ENCODE results near the gene SLC4A9. TPM values are rescaled to one million over a fixed set of nuclear protein-coding genes. Genes with fewer than 3 reads are reported as not detected.
"Not testable (repeated sequence)": the region's sequence is repeated elsewhere in the genome, so short reads cannot be mapped to it uniquely, and the experiment has no call there.

The SLC4A9 gene
- total RNA-seq, 1 donor = 0.10 TPM

- peaks cover 33% of the 10 kb centered on the region for H3K4me1 ChIP-seq (ENCODE audit: insufficient read depth, low read length)
- no peaks in the 10 kb centered on the region for H3K9me3 ChIP-seq (ENCODE audit: low read depth, low read length)
- no peaks in the 10 kb centered on the region for H3K27me3 ChIP-seq (ENCODE audit: insufficient read depth, low read length)
- H3K4me3 ChIP-seq (ENCODE audit: low read length) = no peak overlapping the region
These were observed 32.4 kb upstream of the SLC4A9 start for GRCh38 chr5:140327589-140327988.

DNA sequence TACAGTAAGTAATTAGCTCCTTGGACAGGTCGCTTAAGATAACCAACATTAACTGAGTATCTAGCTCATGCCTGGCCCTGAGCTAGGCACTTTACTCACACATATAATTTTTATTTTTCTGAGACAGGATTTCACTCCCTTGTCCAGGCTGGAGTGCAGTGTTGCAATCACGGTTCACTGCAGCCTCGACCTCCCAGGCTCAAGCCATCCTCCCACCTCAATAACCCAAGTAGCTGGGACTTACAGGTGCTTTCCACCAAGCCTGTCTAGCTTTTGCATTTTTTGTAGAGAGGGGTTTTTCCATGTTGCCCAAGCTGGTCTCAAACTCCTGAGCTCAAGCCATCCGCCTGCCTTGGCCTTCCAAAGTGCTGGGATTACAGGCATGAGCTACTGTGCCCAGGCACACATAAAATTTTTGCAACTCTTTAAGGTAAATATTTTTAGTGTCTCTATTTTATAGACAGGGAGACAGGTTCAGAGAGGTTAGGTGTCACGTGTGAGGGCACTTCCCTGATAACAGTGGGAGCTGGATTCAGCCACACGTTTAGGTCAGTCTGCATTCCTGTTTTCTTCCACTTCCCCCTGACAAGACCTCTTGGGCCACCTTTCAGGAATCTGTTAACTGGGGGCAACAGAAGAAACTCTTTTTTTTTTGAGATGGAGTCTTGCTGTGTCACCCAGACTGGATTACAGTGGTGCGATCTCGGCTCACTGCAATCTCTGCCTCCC lies 31.8 kb upstream of the SLC4A9 start:
- Histone ChIP-seq H3K4me1 (ENCODE audit: insufficient read depth, low read length) (peaks cover 27% of the 10 kb centered on the region), H3K9me3 (ENCODE audit: low read depth, low read length) (no peaks in the 10 kb centered on the region), H3K4me3 (ENCODE audit: low read length) (no peak overlapping the region), H3K27me3 (ENCODE audit: insufficient read depth, low read length) (no peaks in the 10 kb centered on the region)

DNA sequence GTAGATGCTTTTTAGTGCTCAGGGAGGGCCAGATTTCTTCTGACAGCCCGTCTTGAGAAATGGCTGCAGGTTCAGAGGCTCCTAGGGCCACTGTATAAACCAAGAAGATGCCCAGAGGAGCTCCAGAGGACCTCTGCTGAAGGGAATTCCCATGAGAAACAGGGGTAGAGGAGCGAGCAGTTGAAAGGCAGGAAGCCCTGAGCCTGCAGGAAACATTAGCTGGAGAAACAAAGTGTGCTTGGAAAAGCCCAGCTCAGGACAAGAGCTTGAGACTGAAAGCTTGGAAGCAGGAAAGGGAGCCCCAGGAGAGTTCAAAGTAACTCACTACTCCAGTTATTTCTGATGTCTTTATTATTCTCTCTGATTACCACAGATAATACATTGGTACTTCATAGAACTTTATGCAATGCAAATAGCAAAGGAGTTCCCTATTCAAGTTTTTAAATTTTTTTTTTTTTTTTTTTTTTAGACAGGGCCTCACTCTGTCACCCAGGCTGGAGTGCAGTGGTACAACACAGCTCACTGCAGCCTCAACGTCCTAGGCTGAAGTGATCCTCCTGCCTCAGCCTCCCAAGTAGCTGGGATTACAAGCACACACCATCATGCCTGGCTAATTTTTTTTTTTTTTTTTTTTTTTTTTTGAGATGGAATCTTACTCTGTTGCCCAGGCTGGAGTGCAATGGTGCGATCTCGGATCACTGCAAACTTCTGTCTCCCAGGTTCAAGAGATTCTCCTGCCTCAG lies 30.1 kb upstream of the SLC4A9 start:
- Histone ChIP-seq H3K9me3 (ENCODE audit: low read depth, low read length) (no peaks in the 10 kb centered on the region), H3K27me3 (ENCODE audit: insufficient read depth, low read length) (no peaks in the 10 kb centered on the region), H3K4me3 (ENCODE audit: low read length) (no peak overlapping the region), H3K4me1 (ENCODE audit: insufficient read depth, low read length) (peaks cover 10% of the 10 kb centered on the region)

- Histone ChIP-seq H3K4me3 (ENCODE audit: low read length) (no peak overlapping the region), H3K27me3 (ENCODE audit: insufficient read depth, low read length) (no peaks in the 10 kb centered on the region), H3K4me1 (ENCODE audit: insufficient read depth, low read length) (peaks cover 5% of the 10 kb centered on the region), H3K9me3 (ENCODE audit: low read depth, low read length) (no peaks in the 10 kb centered on the region)
These were observed 28.4 kb upstream of the SLC4A9 start for GRCh38 chr5:140331638-140332037.

DNA sequence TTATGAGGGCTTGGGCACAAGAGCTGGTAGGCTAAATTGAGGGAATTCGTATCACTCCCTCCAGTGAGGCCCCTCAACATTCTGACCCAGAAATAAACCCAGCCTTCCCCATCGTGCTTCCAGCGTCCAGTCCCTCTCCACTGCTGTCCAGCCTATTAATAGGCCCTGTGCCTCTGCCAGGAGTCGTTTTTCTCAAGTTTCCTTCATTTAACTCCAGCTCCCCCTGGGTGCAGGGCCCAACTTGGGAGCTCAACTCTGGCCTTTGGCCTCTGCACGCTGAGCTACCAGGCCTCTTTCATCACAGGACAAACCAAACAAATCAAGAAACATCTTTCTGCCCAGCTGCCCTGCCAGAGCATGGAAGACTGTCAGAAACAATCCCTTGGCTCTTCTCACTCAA lies 23.6 kb upstream of the SLC4A9 start:
- Histone ChIP-seq H3K4me3 (ENCODE audit: low read length) (no peak overlapping the region), H3K9me3 (ENCODE audit: low read depth, low read length) (no peaks in the 10 kb centered on the region), H3K27me3 (ENCODE audit: insufficient read depth, low read length) (no peaks in the 10 kb centered on the region), H3K4me1 (ENCODE audit: insufficient read depth, low read length) (peaks cover 30% of the 10 kb centered on the region)

DNA sequence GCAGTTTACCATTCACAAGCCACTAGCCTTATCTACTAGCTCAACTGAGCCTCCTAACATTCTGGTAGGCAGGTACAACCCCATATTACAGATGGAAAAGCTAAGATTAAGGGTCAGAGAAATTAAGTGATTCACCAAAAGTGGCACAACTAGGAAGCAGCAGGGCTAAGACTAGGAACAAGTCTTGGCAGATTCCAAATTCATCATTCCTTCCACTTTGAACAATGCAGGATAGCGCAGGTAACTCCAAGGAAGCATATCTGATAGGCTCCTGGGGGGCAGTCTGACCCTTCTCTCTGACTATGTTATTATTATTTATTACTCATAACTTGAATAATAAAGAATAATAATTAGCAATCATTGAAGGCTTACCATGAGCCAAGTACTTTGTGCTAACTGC lies 22.1 kb upstream of the SLC4A9 start:
- Histone ChIP-seq H3K9me3 (ENCODE audit: low read depth, low read length) (no peaks in the 10 kb centered on the region), H3K4me3 (ENCODE audit: low read length) (no peak overlapping the region), H3K27me3 (ENCODE audit: insufficient read depth, low read length) (no peaks in the 10 kb centered on the region), H3K4me1 (ENCODE audit: insufficient read depth, low read length) (peaks cover 45% of the 10 kb centered on the region)

GRCh38 chr5:140338336-140338735 lies 21.7 kb upstream of the SLC4A9 start:
- Histone ChIP-seq H3K4me3 (ENCODE audit: low read length) (no peak overlapping the region), H3K4me1 (ENCODE audit: insufficient read depth, low read length) (peaks cover 50% of the 10 kb centered on the region), H3K27me3 (ENCODE audit: insufficient read depth, low read length) (no peaks in the 10 kb centered on the region), H3K9me3 (ENCODE audit: low read depth, low read length) (no peaks in the 10 kb centered on the region)

- H3K4me1 ChIP-seq (ENCODE audit: insufficient read depth, low read length) = peaks cover 55% of the 10 kb centered on the region
- no peaks in the 10 kb centered on the region for H3K9me3 ChIP-seq (ENCODE audit: low read depth, low read length)
- H3K27me3 ChIP-seq (ENCODE audit: insufficient read depth, low read length) = no peaks in the 10 kb centered on the region
- H3K4me3 ChIP-seq (ENCODE audit: low read length) = no peak overlapping the region
These were observed 21.1 kb upstream of the SLC4A9 start for GRCh38 chr5:140338908-140339307.

DNA sequence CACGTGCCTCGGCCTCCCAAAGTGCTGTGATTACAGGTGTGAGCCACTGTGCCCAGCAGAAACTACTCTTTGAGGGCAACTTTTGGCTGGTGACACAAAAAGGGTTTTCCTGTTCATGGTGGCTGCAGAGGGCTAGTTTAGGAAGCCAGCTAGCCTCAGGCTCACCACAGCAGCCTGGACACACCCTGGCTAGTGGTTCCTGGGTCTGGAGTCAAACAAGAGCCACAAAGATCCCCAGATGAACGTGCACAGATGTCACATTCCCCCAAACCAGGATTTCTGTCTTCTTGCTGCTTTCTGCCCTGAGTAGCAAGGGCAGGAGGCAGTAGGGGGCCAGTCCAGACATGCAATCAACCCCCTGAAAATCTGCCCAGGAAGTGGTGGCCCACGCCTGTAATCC lies 20.4 kb upstream of the SLC4A9 start:
- no peaks in the 10 kb centered on the region for H3K27me3 ChIP-seq (ENCODE audit: insufficient read depth, low read length)
- H3K4me1 ChIP-seq (ENCODE audit: insufficient read depth, low read length) = peaks cover 63% of the 10 kb centered on the region
- H3K4me3 ChIP-seq (ENCODE audit: low read length) = no peak overlapping the region
- H3K9me3 ChIP-seq (ENCODE audit: low read depth, low read length) = no peaks in the 10 kb centered on the region

DNA sequence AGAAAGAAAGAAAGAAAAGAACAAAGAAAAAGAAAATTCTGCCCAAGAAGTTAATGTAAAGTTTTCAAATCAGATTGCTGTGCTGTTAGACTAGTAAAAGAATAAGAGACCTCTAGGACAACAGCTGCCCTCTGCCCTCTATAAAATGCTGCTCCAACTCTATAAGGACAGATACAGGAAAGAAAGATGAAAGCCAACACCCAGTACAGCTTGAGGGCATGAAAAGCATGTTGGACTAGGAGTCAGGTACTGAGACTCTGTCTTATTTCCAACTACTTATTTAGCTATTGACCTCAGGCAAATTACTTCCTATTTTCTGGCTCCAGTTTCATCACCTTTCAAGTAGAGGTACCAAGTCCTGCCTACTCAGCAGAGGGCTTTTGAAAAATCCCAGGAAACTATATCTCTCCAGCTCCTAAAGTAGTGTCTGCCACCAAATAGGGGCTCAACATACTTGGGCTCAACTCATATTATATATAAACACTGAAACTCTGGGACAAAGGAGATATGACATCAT lies 19.3 kb upstream of the SLC4A9 start:
- Histone ChIP-seq H3K4me3 (ENCODE audit: low read length) (no peak overlapping the region), H3K9me3 (ENCODE audit: low read depth, low read length) (no peaks in the 10 kb centered on the region), H3K27me3 (ENCODE audit: insufficient read depth, low read length) (no peaks in the 10 kb centered on the region), H3K4me1 (ENCODE audit: insufficient read depth, low read length) (peaks cover 73% of the 10 kb centered on the region)

GRCh38 chr5:140341591-140341990 lies 18.4 kb upstream of the SLC4A9 start:
- no peaks in the 10 kb centered on the region for H3K27me3 ChIP-seq (ENCODE audit: insufficient read depth, low read length)
- no peaks in the 10 kb centered on the region for H3K9me3 ChIP-seq (ENCODE audit: low read depth, low read length)
- H3K4me1 ChIP-seq (ENCODE audit: insufficient read depth, low read length) = peaks cover 76% of the 10 kb centered on the region
- no peak overlapping the region for H3K4me3 ChIP-seq (ENCODE audit: low read length)

DNA sequence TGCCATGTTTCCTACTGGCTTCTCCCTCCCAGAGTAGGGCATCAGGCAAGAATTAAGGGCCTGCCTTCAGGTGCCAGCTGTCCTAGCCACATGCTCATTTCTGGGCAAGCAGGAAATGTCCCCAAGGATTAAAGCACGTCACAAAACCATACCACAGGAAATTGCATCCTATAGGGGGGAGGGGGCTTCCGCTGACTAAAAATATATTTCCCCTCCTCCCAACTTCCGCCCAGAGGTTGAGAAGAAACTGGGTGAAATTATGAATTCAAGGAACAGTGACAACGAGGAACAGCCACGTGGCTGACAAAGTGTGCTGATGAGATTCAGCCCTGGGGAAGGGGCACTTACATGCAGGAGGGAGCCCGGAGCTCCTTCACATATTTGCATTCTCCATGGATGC lies 17.7 kb upstream of the SLC4A9 start:
- peaks cover 83% of the 10 kb centered on the region for H3K4me1 ChIP-seq (ENCODE audit: insufficient read depth, low read length)
- no peak overlapping the region for H3K4me3 ChIP-seq (ENCODE audit: low read length)
- H3K27me3 ChIP-seq (ENCODE audit: insufficient read depth, low read length) = no peaks in the 10 kb centered on the region
- no peaks in the 10 kb centered on the region for H3K9me3 ChIP-seq (ENCODE audit: low read depth, low read length)

GRCh38 chr5:140342896-140343295 lies 17.1 kb upstream of the SLC4A9 start:
- Histone ChIP-seq H3K4me1 (ENCODE audit: insufficient read depth, low read length) (peaks cover 85% of the 10 kb centered on the region), H3K27me3 (ENCODE audit: insufficient read depth, low read length) (no peaks in the 10 kb centered on the region), H3K9me3 (ENCODE audit: low read depth, low read length) (no peaks in the 10 kb centered on the region), H3K4me3 (ENCODE audit: low read length) (no peak overlapping the region)

DNA sequence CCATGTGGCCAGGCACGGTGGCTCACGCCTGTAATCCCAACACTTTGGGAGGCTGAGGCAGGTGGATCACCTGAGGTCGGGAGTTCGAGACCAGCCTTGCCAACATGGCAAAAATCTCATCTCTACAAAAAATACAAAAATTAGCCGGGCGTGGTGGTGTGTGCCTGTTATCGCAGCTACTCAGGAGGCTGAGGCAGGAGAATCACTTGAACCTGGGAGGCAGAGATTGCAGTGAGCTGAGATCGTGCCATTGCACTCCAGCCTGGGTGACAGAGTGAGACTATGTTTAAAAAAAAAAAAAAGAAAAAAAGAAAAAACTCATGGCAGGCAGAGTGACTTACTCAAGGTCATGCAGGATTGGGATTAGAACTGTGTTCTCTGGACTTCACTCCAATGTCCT lies 16.1 kb upstream of the SLC4A9 start:
- H3K4me1 ChIP-seq (ENCODE audit: insufficient read depth, low read length) = peaks cover 80% of the 10 kb centered on the region
- H3K4me3 ChIP-seq (ENCODE audit: low read length); H3K27me3 ChIP-seq (ENCODE audit: insufficient read depth, low read length); H3K9me3 ChIP-seq (ENCODE audit: low read depth, low read length): not testable (repeated sequence)

DNA sequence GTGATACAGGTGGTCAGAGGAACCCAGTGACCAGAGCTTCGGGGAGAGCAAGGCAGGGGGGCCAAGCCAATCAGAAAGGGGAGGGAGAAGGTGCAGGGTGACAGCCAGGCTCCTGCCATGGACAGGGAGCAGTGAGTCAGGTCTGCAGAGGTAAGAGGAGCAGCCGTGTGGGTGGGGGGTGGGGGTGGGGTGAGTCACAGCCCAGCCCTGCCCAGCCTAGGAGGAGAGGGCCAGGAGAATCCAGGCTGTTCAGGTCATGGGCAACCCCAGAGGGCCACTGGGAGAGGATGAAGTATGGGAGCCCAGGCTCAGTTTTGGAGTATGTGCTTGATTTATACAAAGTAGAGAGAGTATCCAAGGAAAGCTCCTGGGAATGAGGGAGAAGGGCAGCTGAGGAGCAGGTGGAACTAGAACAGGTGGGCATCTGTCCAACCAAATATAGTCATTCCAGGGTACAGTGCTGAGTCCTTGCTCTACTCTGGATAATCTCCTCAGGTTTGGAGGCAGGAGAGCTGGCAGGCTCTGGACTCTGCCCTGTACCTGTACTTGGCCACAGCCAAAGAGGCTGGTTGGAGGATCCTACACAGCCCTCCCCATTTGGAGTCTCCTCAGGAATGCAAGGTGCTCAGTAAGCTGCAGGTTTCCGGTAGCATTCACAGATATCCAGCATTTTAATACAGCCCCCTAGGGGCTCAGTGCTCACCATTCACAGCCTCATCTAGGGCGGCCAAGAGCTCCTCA lies 15.1 kb upstream of the SLC4A9 start:
- no peaks in the 10 kb centered on the region for H3K27me3 ChIP-seq (ENCODE audit: insufficient read depth, low read length)
- H3K4me1 ChIP-seq (ENCODE audit: insufficient read depth, low read length) = peaks cover 70% of the 10 kb centered on the region
- H3K4me3 ChIP-seq (ENCODE audit: low read length) = no peak overlapping the region
- no peaks in the 10 kb centered on the region for H3K9me3 ChIP-seq (ENCODE audit: low read depth, low read length)
